Retinal pigment epithelial cell (primary cell): ENCODE measurements around the gene ADGRE1.

Experiments used
- DNase-seq: peaks from one replicate; pipeline ENCODE4 v3.0.0-alpha.2; 2010; ENCODE audit warnings: low read depth
- H3K4me3 ChIP-seq: 2 replicates; pipeline ENCODE4 v1.5.1; 2011; ENCODE audit warnings: mild to moderate bottlenecking, low read length, control low read depth, moderate library complexity
- CTCF ChIP-seq: conservative IDR thresholded peaks from 2 replicates; pipeline ENCODE4 v1.5.1; 2011; ENCODE audit warnings: low read depth, low read length, control low read depth, inconsistent platforms

ADGRE1 gene

GRCh38 chr19:6903446-6903845 is 16.1 kb downstream of the ADGRE1 start:
- no peak overlapping the region for H3K4me3 ChIP-seq
- no peak for DNase-seq
- TF ChIP-seq CTCF, result no peak

- no peak for TF ChIP-seq CTCF
- no peak for DNase-seq
- no peak overlapping the region for H3K4me3 ChIP-seq
Measured at GRCh38 chr19:6906559-6907060, 19.2 kb downstream of the ADGRE1 start.

GRCh38 chr19:6911523-6911922 is 24.1 kb downstream of the ADGRE1 start:
- no peak for DNase-seq
- no peak overlapping the region for H3K4me3 ChIP-seq
- TF ChIP-seq CTCF, result no peak

GRCh38 chr19:6914321-6914720 is 26.9 kb downstream of the ADGRE1 start:
- H3K4me3 ChIP-seq, result no peak overlapping the region
- DNase-seq, result no peak
- no peak for TF ChIP-seq CTCF

GRCh38 chr19:6916952-6917351 is 29.6 kb downstream of the ADGRE1 start:
- no peak for DNase-seq
- TF ChIP-seq CTCF, result no peak
- no peak overlapping the region for H3K4me3 ChIP-seq

- no peak overlapping the region for H3K4me3 ChIP-seq
- no peak for TF ChIP-seq CTCF
- no peak for DNase-seq
Measured at GRCh38 chr19:6925386-6925785, 38.0 kb downstream of the ADGRE1 start.

- no peak for DNase-seq
- no peak overlapping the region for H3K4me3 ChIP-seq
- TF ChIP-seq CTCF, result no peak
Measured at GRCh38 chr19:6925801-6926751, 38.7 kb downstream of the ADGRE1 start.
